Right atrium auricular region (tissue), 2 donors: ENCODE results near the gene DPP6. TPM values are rescaled to one million over a fixed set of nuclear protein-coding genes. Genes with fewer than 3 reads are reported as not detected.

Source experiments
- DNase-seq: peaks from one replicate; pipeline ENCODE4 v3.0.0-alpha.2; 2019; ENCODE audit warnings: low spot score
- H3K27ac ChIP-seq, 2 donors: fragments of 200-600 bp; sonication (generic); 1 replicate in 1 of 2; 2 replicates in 1 of 2; pipeline ENCODE4 v1.5.1; 2016 to 2019
- H3K27me3 ChIP-seq, 2 donors: fragments of 200-600 bp; sonication (generic); one replicate each; pipeline versions ENCODE4 v1.5.1 to v1.6.0; 2017 to 2019
- H3K36me3 ChIP-seq: fragments of 200-600 bp; sonication (generic); one replicate; pipeline ENCODE4 v1.5.1; 2016
- H3K4me1 ChIP-seq, 2 donors: fragments of 200-600 bp; sonication (generic); one replicate each; pipeline versions ENCODE4 v1.5.1 to v1.6.0; 2017 to 2019
- H3K4me3 ChIP-seq, 2 donors: fragments of 200-600 bp; sonication (generic); 1 replicate in 1 of 2; 2 replicates in 1 of 2; pipeline ENCODE4 v1.5.1; 2017 to 2019; ENCODE audit warnings: mild to moderate bottlenecking in 1 of 2, moderate library complexity in 1 of 2
- H3K9me3 ChIP-seq, 2 donors: fragments of 200-600 bp; sonication (generic); one replicate each; pipeline ENCODE4 v1.5.1; 2019
- total RNA-seq, 2 donors: library from RNA; depleted of rRNA; stranded (reverse); fragments of >200 nt; gene quantifications; one replicate each; pipeline ENCODE4 v1.1.0, GENCODE V29; 2016
- TF ChIP-seq, protein P1 (sequence below), 2 donors: fragments of 200-600 bp; sonication (generic); IDR thresholded peaks; one replicate each; pipeline ENCODE4 v1.5.1; 2019; ENCODE audit warnings: antibody characterized with exemption in 2 of 2

The DPP6 gene
- total RNA-seq, 2 donors from 2014 or later: 0.35 to 0.85 TPM

DNA sequence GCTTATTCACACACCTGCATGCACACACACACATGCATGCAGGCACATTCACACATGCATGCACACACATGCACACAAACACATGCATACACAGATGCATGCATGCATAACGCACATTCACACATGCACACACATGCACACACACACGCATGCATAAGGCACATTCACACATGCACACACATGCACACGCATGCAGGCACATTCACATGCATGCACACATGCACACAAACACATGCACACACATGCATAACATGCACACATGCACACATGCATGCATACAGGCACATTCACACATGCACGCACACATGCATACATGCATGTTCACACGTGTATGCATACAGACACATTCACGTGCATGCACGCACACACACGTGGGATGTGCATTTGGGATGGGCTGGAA lies 784.9 kb downstream of the DPP6 start:
- no peaks in the 10 kb centered on the region for H3K27me3 ChIP-seq
- TF ChIP-seq, protein P1, sequence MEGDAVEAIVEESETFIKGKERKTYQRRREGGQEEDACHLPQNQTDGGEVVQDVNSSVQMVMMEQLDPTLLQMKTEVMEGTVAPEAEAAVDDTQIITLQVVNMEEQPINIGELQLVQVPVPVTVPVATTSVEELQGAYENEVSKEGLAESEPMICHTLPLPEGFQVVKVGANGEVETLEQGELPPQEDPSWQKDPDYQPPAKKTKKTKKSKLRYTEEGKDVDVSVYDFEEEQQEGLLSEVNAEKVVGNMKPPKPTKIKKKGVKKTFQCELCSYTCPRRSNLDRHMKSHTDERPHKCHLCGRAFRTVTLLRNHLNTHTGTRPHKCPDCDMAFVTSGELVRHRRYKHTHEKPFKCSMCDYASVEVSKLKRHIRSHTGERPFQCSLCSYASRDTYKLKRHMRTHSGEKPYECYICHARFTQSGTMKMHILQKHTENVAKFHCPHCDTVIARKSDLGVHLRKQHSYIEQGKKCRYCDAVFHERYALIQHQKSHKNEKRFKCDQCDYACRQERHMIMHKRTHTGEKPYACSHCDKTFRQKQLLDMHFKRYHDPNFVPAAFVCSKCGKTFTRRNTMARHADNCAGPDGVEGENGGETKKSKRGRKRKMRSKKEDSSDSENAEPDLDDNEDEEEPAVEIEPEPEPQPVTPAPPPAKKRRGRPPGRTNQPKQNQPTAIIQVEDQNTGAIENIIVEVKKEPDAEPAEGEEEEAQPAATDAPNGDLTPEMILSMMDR (IDR thresholded peaks at IDR 0.05): no peak

GRCh38 chr7:154837622-154838021 lies 785.4 kb downstream of the DPP6 start:
- H3K9me3 ChIP-seq: no peaks in the 10 kb centered on the region
- no peak for DNase-seq
- H3K27me3 ChIP-seq: no peaks in the 10 kb centered on the region
- no peaks in the 10 kb centered on the region for H3K36me3 ChIP-seq
- no peak overlapping the region for H3K4me3 ChIP-seq
- no peak overlapping the region for H3K27ac ChIP-seq
- H3K4me1 ChIP-seq: no peaks in the 10 kb centered on the region
- TF ChIP-seq, protein P1 (IDR thresholded peaks at IDR 0.05): no peak

More for the DNA sequence above, 784.9 kb downstream of the DPP6 start:
- H3K9me3 ChIP-seq: no peaks in the 10 kb centered on the region
- H3K27ac ChIP-seq: no peak overlapping the region
- no peaks in the 10 kb centered on the region for H3K36me3 ChIP-seq
- DNase-seq: no peak
- no peaks in the 10 kb centered on the region for H3K4me1 ChIP-seq
- no peak overlapping the region for H3K4me3 ChIP-seq

DNA sequence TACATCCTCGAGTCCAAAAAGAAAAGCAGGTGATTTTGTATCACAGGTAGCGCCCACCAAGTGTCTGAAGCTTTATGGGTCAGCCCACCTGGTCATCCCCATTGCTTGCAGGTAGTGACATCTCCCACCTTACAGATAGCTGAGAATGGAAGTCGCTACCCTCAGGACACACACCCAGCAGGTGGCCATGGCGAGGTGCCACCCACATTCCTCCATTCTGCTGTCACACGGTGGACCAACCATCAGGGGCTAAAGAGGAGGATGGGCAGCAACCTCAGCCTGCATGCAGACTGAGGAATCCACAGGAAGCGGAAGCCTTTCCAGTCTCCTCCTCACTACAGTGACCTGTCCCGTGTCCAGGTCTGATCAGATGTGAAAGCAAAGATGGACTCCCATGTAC lies 787.9 kb downstream of the DPP6 start:
- Histone ChIP-seq H3K27ac (no peak overlapping the region), H3K27me3 (no peaks in the 10 kb centered on the region), H3K4me3 (no peak overlapping the region), H3K36me3 (no peaks in the 10 kb centered on the region), H3K9me3 (no peaks in the 10 kb centered on the region), H3K4me1 (no peaks in the 10 kb centered on the region)
- TF ChIP-seq, protein P1 (IDR thresholded peaks at IDR 0.05): no peak
- DNase-seq: no peak

DNA sequence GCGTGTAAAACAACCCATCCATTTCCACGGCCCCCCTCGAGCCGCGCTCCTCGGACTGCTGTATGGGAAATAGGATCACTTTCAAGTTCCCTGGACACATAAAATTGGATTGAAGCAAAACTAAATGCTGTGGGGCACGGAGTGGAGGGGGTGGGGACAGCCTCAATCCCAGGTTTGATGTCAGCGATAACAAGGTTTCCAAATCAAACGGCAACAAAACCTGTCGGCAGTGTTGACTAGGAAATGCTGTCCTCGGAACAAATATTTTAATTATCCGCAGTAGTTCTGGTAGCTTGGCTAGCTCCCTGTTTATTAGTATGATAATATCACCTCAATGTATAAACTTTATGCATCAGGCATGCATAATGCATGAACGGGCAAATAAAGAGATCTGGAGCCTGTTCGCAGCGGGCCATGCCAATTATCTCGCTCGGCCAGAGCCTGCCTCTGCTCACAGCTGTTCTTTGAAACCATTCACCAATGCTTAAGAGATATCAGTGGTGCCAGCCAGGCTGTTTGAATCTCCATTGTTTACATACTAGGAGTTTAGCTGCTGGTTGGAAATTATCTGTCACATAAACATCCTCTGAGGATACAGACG lies 789.6 kb downstream of the DPP6 start:
- Histone ChIP-seq H3K27me3 (no peaks in the 10 kb centered on the region), H3K36me3 (no peaks in the 10 kb centered on the region), H3K4me1 (no peaks in the 10 kb centered on the region), H3K9me3 (no peaks in the 10 kb centered on the region), H3K27ac (no peak overlapping the region), H3K4me3 (no peak overlapping the region)
- TF ChIP-seq, protein P1 (IDR thresholded peaks at IDR 0.05): no peak
- DNase-seq: no peak

DNA sequence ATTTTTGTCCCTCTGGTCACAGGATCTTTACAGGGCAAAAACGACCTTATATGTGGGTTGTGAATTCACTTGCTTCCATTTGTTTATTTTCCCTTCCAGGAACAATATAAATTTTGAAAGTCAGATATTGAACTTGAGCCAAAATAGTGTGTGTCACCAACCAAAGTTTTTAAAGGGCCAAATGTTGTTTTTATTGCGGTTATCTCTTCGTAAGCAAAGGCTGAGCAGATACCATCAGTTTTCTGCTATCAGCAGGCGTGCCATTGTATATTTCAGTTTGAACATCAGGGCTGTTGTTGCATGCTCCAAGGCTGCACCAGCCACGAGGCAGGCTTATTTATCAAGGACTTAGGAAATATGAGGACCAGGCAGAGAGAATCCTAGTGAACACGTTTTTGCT lies 790.4 kb downstream of the DPP6 start:
- Histone ChIP-seq H3K36me3 (no peaks in the 10 kb centered on the region), H3K4me3 (no peak overlapping the region), H3K27ac (no peak overlapping the region), H3K27me3 (no peaks in the 10 kb centered on the region), H3K4me1 (no peaks in the 10 kb centered on the region), H3K9me3 (no peaks in the 10 kb centered on the region)
- DNase-seq: no peak
- TF ChIP-seq, protein P1 (IDR thresholded peaks at IDR 0.05): no peak

DNA sequence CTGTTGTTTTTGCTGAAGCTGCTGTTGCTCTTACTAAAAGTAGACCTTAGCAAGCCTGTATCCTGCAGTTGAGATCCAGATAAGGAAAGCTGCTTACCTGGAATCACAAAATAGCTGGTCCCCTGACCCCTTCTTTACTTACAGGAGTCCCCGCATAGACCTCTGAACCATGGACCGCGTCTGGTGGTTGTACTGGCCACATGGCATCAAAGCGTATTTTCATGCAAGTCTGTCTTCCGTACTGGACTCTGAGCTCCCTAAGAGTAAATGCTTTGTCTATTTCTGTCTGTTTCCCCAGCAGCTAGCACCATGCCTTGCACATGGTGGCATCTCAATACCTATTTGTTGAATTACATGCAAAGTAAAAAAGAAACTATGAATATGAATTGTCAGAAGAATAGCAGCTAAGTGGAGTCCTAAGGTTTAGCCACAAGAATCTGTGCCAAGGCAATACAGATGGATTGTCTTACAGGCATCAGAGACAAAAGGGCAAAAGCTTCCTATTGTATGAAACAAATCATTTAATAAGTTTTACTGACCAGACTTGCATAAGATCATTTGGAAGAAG lies 791.6 kb downstream of the DPP6 start:
- H3K4me3 ChIP-seq: no peak overlapping the region
- H3K27ac ChIP-seq: no peak overlapping the region
- no peaks in the 10 kb centered on the region for H3K36me3 ChIP-seq
- H3K9me3 ChIP-seq: no peaks in the 10 kb centered on the region
- TF ChIP-seq, protein P1 (IDR thresholded peaks at IDR 0.05): no peak
- H3K4me1 ChIP-seq: no peaks in the 10 kb centered on the region
- no peaks in the 10 kb centered on the region for H3K27me3 ChIP-seq
- no peak for DNase-seq
